GM19438 (cell line): ENCODE data around the gene ZDHHC14.
"Not testable (repeated sequence)": the region's sequence is repeated elsewhere in the genome, so short reads cannot be mapped to it uniquely, and the experiment has no call there.

Experiments
- ATAC-seq: cut with Tn5 transposase; IDR thresholded peaks from one replicate; pipeline ENCODE4 v1.9.1; 2021; ENCODE audit warnings: low read depth; ENCODE audit not compliant: unreplicated experiment

Gene ZDHHC14

GRCh38 chr6:157402996-157403685, 22.2 kb downstream of the ZDHHC14 start:
- no peak for ATAC-seq

DNA sequence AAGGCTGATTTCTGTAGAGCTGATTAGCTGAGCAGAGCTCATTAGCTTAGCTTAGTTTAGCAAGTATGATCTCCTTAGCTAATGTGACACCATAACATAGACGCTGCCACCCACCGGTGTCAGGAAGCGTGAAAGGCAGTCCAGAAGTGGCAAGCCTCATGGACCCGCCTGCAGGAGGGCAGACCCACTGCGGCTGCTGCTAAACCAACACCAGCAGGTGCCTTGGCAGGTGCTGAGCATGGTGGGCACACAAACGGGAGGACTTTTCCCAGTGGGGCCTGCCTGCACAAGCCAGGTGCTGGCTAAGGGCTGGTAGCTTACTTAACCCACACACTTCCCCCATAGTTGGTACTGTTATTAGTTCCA, 22.7 kb downstream of the ZDHHC14 start:
- no peak for ATAC-seq

DNA sequence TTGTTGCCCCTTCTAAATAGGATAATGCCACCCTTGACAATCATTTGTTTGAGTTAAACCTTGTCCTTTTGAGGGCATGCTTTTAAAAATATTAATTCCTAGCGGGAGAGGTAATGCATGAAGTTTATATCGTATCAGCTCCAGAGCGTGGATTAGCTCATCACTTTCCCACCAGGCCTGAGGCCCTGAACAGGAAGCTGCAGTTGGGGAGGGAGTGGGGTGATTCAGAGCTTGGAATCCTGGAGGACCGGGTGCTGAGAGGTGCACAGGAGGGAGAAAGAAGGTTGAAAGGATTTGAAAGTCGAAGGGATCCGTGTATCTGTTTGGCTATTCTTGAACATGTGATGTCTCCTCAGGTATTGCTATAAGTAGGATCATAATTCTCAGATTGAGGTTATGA, 25.0 kb downstream of the ZDHHC14 start:
- no peak for ATAC-seq

- no peak for ATAC-seq
Measured at GRCh38 chr6:157406661-157407060, 25.7 kb downstream of the ZDHHC14 start.

GRCh38 chr6:157407646-157408045, 26.7 kb downstream of the ZDHHC14 start:
- no peak for ATAC-seq

DNA sequence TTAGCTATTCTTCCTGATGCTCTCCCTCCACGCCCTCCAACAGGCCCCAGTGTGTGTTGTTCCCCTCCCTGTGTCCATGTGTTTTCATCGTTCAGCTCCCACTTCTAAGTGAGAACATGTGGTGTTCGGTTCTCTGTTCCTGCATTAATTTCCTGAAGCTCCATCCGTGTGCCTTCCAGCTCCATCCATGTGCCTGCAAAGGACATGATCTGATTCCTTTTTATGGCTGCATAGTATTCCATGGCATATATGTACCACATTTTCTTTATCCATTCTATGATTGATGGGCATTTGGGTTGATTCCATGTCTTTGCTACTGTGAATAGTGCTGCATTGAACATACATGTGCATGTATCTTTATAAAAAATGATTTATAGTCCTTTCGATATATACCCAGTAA, 27.4 kb downstream of the ZDHHC14 start:
- ATAC-seq: not testable (repeated sequence)

- ATAC-seq: no peak
Measured at GRCh38 chr6:157410045-157410444, 29.1 kb downstream of the ZDHHC14 start.

DNA sequence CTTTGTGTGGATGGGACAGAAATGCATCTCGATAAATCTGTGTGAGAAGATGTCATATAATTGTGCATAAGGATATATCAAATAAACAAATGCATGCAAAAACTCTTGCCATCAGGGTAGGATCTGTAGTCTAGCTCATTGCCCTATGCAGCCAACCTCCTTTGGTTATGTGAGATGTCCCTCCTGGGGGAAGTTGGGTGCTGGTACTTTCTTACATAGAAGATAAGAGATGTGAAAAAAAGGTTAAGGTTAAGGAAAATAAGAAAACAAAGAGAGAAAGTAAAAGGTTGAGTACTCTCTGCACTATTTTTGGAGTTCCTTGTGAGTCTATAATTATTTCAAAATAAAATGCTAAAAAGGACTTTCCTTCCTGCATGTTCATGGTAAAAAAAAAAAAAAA, 30.4 kb downstream of the ZDHHC14 start:
- ATAC-seq: no peak

GRCh38 chr6:157412791-157413190, 31.8 kb downstream of the ZDHHC14 start:
- ATAC-seq: no peak

GRCh38 chr6:157420497-157420896, 39.5 kb downstream of the ZDHHC14 start:
- ATAC-seq: no peak

DNA sequence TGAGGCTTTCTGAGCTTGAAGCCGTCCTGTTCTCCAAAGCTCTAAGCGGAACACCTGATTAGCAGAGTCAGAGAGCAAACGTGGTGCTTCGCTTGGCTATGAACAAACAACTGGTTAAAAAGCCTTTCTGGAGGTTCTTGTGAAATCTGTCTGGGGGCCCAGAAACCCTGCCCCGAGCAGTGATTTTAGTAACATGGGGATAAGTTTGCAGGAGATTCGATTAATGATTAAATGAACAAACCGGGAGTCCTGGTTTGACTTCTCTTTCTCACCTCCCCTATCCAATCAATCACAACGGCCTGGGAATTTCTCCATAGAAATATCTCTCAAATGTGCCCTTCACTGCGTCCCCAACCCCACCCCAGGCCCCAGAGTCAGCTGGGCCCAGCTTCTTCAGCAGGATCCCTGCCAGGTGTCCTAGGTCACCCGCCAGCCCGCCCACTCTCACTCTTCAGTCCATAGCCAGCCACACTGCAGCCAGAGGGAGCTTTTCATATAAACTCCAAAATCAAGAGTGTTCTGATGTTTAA, 43.6 kb downstream of the ZDHHC14 start:
- ATAC-seq: no peak

DNA sequence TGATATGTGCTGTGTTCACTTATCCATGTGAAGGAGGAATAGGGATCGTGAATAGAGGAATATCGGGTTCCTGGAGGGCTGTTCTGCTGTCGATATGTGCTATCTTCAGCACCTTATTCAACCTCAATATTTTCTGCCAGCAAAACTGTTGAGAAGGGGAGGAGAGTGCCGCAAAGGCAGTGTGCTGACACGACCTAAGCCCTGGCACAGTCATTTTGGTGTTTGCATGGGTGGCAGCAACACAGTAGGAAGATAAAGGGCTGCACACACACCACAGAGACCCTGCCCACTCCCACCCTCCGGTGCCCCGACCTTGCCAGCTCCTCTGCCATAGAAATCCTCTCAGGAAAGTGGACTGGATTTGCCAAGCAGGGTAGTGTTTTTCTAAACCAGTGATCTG, 47.0 kb downstream of the ZDHHC14 start:
- ATAC-seq: no peak

DNA sequence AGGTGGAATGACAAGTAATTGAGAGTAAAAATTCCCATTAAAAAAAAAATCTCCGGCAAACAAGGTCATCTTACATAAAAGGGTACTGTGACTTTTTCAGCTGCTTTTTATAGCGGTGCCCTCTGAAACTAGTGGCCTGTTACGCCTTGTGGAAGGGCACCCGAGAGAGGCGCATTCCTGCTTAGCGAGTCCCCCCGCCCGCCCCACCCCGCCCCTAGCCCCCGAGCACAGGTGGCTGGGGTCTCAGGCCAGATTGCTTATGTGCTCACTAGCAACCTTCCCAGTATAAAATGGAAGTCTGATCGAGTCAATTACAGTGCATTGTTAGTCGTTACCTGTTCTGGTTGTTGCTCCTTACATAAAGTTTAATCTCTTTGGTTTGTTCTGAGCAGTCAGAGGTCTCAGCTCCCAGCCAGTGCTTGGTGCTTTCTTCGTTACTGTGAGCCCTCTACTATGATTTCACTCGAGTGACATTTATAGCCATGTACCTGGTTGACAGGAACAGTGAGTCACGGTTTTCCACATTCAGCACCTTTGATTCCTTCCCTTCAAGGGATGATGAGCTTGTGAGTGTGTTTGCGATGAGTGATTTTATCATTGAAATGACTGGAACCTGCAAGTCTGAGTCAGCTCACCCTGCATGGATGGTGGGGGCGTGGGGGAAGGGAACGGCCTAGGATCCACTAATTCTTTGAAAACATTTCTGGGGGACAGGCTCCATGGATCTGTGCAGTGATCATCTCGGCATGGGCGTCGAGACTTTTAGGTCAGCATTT, 47.6 kb downstream of the ZDHHC14 start:
- no peak for ATAC-seq

DNA sequence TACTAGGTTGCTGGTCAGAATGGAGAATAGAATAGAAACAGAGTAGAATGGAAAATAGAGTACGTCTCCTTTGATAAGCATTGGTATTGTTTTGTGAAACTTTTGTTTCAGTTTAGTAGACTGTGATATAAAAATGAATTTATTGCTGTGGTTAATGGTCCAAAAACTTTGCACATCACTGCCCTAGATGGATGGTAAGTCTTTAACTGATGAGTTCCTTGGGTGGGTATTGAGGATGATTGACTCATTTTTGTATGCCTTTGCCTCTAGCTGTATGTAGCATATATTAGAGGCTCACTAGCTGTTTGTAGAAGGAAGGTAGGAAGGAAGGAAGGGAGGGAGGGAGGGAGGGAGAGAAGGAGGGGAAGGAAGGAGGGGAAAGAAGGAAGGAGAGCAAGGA, 48.3 kb downstream of the ZDHHC14 start:
- ATAC-seq: no peak

- ATAC-seq: no peak
Measured at GRCh38 chr6:157430834-157431233, 49.8 kb downstream of the ZDHHC14 start.

GRCh38 chr6:157432231-157432891, 51.4 kb downstream of the ZDHHC14 start:
- ATAC-seq: no peak

DNA sequence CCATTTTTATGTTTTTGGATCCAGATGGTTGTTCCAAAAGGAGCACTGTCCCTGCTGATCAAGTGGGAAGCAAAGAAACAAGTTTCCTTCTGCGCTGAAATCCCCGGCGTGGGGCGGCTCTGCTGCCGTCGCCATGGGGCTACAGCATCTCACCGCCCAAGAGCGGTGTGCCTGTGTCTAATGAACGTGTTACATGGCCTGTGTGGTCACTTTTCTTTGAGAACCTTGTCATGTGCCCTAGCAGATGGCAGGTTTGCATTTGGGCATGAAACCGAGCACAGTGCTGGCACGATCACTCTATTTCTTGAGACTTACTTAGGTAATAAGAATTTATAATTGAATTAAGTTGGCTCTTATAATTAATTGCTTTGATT, 51.9 kb downstream of the ZDHHC14 start:
- ATAC-seq: no peak

DNA sequence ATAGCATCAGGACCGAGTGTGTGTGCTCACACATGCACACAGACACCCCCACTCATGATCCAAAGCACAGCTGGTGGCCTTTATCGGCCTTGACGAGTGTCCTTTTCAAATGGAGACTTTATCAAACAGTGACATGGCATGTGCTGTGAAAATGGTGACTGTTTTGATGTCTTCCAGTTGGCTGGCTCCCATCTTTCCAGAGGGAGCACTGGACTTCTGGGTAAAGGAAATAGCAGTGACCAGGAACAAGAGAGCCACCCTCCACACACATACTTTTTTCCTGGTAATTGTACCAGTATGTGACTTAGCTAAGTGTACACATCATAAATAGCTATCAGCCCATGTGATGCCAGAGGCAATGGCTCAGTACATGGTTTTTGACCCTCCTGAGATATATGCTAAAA, 52.7 kb downstream of the ZDHHC14 start:
- ATAC-seq: no peak

GRCh38 chr6:157434349-157435033, 53.5 kb downstream of the ZDHHC14 start:
- no peak for ATAC-seq

GRCh38 chr6:157436219-157436943, 55.4 kb downstream of the ZDHHC14 start:
- no peak for ATAC-seq
